ENCODE data around the gene ADARB2.
"Not testable (repeated sequence)": the region's sequence is repeated elsewhere in the genome, so short reads cannot be mapped to it uniquely, and the experiment has no call there.

Gene ADARB2

DNA sequence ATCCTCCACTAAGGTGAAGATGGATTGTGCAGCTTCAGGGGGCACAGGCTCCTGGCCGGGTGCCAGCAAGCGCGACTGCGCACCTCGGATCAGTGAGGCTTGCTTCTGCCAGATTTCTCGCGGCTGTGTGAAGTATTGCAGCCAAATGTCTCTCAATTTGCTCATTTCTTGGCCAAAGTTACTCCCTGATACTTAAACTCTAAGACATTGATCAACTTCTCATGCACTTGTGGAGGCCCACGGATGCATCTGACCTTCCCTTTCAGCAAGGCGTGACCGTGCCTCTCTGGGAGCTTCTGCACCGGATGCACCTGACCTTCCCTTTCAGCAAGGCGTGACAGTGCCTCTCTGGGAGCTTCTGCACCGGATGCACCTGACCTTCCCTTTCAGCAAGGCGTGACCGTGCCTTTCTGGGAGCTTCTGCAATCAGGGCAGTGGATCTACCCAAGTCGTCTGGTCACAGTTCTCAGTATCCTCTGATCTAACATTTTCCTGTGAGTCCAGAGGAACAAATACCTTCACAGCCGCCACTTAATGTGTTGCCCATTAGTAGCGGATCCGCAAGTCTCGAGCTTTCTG is 248.3 kb downstream of the ADARB2 start:
- DNase-seq (ENCODE audit: low read depth), result no peak

DNA sequence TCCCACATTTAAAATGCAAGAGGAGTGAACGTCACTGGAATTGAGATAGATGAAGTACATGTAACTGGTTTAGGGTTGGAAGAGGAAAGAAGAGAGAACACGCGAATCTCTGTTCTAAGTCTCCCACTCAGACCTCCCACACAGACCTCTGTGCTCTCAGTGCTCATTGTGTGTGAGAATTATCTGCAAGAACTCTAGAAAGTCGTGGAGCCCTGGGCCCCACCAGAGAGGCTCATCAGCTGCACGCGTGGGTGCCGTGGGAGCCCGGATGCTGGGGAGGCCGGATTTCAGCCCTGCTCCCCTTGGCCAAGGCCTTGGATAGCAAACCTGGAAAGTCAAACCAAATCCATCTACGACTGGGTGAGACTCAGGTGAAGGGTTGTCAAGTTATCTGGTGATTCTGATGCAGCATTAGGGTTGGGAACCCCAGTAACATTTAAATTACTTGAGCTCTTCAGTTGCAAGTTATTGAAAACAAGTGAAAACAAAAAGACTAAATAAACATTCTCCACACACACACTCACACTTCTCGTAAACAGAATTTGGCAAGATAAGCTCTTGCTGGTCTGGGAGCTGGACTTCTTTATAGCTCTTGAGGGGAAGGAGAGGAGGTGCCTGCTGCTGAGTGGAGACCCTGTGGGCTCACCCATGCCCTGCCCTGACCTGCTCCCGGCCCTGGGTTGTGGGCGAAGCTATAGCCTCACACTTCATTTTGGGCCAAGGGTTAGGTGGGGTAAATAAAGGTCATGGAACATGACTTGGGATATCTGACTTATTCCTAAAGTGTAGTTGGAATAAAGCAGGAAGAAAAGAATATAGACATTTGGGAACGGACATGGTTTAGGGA is 250.3 kb downstream of the ADARB2 start:
- no peak for DNase-seq (ENCODE audit: low read depth)

DNA sequence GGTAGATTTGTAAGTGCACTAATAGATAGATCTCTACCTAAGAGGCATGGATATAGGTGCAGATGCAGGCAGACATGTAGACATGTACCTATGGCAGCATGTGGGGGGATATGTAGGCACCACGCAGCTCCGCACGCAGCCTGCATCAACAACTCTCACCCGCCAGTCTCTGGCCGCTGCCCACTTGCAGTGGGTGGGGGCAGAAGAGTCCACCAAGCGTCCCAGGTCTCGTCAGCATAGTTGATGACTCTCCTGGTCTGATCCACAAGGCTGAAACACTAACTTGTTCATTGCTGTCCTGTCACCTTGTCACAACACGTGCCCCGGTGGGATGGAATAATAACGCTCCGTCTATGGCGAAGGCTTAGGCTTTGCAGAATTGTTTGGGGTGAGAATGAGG is 252.0 kb downstream of the ADARB2 start:
- no peak for DNase-seq (ENCODE audit: low read depth)

DNA sequence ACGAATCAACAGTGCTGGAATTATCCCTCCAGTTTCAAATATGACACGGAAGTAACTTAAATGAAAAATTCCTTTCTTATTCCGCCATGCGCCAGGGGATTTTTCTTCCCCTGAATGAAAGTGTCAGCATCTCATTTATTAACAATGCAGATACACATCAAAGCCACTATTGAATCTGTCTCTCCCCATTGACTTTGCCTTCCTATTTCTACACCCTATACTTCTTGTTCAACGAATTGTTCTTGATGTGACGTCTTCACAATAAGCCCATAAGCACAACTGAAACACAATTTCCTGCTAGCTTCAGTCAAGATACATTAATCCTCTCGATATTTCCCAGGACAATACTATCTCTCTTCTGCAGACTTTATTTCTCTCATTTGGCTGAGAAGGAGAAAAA is 253.5 kb downstream of the ADARB2 start:
- no peak for DNase-seq (ENCODE audit: low read depth)

DNA sequence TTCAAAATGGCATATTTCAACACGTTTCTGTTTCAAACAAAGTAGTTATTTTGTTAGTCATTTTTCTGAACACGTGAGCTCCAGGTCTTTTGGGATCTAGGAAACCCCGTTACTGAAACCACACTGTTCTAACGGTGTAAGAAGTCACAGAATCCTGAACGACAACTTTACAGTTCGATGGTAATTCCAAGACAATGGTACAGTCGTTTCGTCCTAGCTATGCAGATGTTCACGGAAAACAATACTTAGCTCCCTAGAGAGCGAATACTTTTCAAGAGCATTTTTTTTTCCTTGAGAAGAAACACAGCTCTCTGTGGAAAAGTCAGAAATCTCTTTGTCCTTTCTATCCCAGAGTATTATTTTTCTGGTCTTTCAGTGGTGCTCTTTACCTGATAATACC is 254.1 kb downstream of the ADARB2 start:
- no peak for DNase-seq (ENCODE audit: low read depth)

DNA sequence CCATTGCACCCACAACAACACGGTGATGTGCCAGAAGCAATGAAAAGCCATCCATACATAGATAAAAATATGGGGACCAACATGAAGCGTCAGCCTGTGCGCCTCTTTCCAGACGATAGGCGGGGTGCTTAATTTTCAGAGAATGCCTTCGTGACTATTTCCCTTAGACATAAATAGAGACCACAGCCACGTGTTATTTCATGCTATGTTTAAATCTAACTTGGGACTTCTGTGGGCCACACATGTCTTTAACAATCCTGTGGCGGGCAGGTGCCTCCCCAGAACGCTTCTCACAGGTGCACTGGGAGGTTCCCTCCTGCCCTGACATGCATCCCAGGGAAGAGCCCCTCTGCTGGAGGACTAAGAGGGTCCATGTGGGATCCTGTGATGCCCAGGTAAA is 259.7 kb downstream of the ADARB2 start:
- DNase-seq (ENCODE audit: low read depth), result no peak

DNA sequence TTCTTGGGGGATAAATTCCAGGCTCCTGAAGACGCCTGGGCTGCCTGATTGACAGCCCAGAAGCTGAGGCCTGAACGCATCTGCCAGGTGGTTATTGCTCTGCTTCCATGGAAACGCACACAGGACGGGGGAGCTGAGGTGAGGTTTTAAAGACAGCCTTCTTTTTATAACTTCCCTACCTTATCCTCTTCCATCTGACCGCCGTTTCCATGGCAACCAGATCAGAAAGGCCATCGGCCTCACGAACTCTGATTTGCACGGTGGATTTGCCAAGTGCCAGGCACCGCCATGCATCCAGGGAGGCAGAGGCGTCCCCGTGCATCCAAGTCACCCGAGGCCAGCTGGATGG is 260.9 kb downstream of the ADARB2 start:
- no peak for DNase-seq (ENCODE audit: low read depth)

DNA sequence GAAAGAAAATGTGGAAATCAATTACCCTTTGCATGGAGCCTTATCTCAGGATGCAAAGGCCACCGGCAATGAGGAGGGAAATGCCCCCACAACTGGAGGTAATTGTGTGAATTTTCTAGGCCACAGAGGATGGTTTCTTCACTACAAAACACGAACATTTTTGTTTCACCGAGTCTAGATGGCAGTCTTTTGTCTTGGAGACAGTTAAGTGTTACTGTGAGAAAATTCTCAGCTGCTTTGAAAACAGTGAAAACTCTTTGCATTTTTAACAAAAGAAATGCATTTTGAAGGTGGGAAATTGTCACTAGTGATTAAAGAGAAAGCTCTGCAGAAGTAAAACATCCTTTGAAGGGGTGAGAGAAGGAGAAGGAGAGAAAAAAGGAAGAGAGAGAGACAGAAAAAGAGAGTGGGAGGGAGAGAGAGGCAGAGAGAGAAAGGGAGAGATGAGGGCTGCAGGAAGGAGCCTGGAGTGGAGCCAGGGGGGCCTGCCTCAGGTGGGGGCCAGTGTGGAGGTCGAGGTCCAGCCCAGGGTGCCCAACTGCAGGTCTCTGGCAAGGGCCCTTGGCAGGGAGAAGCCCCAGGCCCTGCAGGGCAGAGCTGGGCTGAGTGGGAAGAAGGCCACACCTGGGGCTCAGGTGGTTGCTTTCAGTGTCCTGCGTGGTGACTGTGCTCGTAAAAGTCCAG is 261.4 kb downstream of the ADARB2 start:
- DNase-seq (ENCODE audit: low read depth), result no peak

DNA sequence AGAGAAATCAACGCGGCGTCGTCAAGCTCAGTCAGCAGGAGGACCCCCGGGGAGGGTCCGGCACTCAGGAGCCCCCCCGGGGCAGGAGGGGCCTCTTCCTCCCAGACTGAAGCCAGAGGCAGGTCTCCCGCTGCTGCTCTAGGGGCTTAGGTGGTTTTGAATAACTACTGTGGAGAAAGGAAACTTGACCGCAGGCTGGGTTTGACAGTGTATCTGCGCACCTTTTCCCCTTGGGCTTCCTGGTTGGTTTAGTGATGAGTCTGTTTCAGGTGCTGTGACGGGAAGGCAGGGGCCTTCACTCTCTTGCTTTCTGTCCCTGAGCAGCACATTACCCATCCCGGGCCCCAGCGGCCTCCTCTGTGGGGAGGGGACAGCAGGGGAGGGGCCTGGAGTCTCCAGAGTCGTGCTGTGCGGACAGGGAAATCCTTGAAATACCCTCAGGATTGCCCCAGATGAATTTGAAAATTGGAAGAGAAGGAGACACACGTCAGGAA is 262.2 kb downstream of the ADARB2 start:
- DNase-seq (ENCODE audit: low read depth), result no peak

DNA sequence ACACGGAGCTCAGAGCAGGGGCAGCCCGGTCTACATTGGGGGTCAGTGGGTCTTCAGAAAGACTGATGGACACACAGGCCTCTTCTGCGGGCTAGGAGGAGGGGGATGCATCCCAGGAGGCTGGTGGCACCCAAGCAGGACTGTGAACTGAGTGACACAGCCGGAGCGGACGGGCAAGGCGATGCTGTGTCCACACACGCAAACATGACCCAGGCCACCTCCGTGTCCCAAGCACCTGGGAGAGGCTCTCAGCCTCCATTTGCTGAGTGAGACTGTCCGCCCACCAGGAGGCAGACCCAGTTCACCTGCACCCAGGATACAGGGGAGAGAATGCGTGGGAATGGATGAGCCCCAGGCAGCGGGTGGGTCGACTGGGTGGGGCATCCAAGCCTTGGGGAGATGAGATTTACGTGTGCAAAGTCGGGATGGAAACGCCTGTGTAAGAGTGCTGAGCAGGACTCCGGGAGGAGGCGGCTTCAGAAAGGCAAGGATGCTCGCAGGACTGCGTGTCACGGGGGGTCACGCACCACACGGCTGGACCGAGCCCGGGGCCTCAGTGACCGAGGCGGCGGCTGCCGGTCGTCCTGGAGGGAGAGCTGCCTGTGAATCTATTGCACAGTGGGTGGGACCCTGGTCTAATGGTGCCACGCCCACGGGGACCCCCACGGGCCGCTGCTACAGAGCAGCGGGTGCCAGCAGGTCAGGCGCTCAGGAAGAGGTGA is 262.8 kb downstream of the ADARB2 start:
- DNase-seq (ENCODE audit: low read depth), result no peak

DNA sequence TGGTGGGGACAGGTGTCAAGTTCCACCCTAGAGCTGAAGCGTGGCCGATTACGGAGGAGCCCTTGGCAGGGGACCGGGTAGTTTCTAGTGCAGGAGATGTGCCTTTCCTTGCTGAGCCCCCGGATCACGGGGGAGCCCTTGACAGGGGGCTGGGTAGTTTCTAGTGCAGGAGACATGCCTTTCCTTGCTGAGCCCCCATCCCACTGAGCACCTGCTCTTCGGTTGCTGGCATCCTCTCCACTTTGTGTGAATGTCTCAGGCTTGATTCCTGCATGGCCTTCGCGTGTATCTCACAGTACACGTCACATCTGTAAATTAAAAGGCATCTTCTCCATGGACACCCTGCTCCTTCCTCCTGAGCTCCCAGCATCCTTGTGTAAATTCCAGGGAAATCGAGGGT is 263.5 kb downstream of the ADARB2 start:
- DNase-seq (ENCODE audit: low read depth), result no peak

DNA sequence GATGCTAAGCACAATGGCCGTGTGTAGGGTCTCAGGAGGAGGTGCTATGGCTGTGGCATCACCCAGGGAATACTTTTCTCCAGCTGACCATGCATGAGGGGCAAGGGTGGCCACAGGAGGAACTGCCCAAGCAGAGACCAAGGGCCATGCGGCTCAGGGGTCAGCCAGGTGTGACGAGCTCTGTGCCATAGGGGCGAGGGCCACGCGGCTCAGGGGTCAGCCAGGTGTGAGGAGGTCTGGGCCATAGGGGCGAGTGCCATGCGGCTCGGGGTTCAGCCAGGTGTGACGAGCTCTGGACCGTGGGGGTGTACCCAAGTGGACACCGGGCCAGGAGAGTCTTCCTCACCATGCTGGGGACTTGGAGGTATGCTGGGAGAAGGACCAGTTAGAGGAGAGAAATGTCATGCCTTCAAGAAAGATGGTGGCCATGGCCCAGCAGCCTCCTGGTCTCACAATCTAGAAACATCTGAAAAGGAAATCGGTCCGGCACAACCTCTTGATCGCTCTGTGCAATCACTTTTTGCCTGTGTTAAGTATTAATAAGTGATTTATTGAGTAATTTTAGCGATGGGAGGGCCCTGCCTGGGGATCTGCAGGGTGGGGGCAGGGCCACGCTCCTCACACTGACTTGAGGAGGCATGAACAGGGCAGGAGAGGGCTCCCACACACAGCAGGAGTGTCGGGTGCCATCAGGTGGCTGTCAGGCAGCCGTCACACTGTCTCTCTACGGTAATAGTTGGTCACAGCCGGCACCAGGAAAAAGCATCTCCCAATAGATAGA is 265.0 kb downstream of the ADARB2 start:
- no peak for DNase-seq (ENCODE audit: low read depth)

DNA sequence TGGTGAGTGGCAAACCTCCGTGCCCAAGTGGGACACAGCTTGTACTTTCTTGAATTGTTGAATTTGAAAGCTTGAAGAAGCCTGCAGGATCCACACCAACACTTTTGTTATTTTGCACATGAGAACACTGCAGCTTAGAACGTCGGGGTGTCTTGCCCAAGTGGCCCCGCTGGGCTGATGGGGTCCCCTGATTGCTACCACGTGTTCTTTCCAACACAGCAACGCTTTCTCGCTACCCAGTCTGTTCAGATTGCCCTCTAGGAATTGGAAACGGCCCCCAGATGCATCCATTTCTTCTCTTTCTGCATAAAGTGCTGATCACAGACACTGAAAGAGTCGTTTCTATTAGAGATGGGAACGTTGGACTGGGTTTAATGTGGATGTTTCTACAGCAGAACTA is 268.5 kb downstream of the ADARB2 start:
- no peak for DNase-seq (ENCODE audit: low read depth)

DNA sequence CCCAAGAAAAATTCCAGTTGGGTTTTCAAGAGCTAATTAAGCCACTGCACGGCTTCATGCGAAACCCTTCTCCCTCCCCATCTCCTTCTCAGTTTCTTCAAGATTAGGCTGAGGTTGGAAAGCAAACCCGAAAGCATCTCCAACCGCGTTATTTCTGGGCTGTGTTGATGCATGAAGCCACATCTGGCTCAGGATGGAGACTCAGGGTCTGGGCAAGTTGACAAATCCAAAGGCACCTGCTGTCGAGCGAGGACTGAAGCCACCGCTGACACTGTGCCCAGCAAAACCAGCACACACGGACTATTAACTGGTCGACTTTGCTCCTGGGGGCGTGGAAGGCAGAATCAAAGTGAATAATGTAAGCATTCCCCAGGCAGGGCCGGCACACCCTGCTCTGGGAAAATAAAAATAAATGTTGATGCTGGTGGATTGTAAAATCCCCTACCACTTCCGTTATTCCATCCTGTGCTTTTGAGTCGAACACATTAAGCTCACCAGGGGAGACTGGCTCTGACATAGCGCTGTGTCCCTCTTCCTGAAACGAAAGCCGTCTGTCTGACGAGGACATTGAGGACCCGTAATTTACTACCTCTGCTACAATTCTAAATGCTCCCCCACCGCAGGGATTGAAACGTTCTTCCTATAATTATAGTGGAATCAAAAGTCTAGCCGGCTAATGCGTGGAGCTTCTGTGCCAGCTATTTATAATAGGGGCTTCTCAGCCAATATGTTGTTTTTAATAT is 269.8 kb downstream of the ADARB2 start:
- no peak for DNase-seq (ENCODE audit: low read depth)

DNA sequence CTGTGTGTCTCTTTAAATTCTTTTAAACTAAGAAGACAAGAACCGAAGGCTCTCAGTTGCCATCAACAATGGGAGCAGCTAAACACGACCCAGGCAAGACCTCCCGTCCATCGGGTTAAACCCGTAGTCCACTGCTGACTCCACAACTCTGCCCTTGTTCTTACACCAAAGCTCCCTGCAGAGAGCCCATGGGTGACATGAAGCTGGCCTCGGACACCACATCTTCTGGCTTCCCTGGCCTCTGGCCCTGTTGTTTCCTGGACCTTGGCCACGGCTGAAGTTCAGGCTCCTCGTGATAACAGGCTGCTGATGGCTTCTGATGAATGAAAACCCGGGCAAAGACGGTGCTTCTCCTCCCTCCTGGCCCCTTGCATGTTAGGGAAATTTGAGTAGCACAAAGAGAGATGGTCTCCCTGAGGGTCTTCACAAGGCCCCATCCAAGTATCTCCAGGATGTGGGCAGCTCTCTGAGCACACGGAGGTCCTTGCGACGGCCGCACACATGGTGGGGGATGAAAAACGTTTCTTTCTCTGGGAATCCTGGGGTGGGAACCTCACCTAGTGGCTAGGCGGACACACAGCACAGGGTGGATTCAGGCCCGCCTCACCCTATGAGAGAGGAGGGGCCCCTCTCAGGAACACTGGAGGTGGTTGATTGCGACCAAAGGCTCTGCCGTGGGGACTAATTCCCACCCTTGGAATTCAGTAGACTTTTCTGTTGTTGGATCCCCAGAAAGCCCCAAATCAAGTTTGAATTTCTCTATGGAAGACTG is 271.1 kb downstream of the ADARB2 start:
- DNase-seq (ENCODE audit: low read depth), result no peak

DNA sequence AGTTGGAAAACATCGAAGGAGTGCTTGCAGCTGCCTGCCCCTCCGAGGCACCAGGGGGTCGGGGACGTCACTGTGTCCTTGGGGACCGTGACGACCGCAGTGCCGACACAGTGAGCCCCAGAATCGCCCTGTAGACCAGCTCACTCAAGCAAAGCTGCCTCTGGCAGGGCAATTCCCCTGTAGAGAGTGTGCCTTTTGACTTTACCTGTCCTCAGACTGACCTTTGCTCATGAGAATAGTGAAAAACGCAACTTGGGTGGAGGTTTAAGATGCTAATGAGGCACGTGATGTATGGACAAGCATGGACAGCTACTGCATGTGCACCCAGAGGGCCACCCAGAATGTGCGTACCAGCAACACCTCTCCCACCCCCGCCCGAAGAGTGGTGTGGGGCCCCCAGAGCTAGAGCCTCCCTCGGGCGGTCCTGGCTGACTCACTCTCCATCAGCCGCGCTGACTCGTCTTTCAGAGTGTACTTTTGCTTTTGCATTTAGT is 271.9 kb downstream of the ADARB2 start:
- no peak for DNase-seq (ENCODE audit: low read depth)

DNA sequence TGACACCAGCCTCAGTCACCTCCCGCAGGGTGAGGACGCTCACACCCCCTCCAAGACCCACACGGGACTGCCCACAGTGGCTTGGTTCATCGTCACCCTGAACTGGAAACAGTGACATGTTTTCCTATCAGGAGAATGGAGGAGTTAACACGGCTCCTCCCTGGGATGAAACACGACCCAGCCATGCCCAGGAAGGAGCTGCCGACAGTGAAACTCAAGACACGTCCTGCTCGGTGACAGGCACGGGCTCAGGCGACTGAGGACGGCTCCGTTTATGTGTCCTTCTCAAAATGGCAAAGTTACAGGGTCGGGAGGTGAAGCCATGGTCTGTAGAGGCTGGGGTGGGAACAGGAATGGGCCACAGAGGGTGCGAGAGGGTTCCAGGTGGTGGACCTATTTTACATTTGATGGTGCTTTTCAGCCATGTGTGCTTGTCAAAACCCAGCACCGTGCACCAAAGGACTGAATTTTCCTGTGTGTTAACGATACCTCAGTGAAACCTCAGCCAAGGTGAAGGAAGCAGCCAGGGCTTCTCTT is 272.4 kb downstream of the ADARB2 start:
- DNase-seq (ENCODE audit: low read depth), result no peak

DNA sequence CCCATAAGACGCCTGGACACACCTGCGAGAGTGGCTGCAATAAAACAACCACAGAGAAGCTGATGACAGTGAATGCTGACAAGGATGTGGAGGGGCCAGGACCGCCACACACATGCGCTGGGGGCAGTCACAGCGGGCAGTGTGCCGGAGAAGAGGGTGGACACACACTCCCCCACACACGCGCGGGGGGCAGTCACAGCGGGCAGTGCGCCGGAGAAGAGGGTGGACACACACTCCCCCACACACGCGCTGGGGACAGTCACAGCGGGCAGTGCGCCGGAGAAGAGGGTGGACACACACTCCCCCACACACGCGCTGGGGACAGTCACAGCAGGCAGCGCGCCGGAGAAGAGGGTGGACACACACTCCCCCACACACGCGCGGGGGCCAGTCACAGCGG is 273.4 kb downstream of the ADARB2 start:
- DNase-seq (ENCODE audit: low read depth), result not testable (repeated sequence)

DNA sequence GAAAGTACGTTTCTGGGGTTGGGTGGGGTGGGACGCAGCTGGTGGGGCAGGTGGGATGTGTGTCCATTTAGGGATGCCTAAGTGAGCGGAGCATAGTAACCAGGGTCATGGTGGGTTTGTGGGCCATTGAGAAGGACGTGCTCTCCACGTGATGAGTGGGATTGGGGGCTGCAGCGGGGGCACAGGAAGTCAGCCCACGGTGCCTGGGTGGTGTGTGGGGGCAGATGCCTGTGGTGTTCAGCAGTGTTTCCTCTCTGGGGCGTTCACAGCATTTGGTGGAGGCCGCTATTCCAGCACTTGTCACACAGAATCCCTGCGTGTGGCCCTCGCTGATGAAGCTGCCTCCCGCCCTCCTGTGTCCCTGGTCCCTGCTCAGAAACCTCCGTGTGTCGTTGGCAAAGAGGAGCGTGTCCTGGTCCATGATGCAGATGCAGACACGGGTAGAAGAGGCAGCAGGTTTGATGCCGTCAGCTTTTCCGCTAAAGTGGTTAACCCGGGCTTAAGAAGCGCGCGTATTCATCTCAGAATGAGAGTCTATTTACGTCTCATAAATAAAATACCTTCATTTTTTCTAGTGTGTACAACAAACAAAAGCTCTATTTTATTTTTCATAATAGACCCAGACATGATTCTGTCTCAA is 274.2 kb downstream of the ADARB2 start:
- no peak for DNase-seq (ENCODE audit: low read depth)
